Fibroblast of gingiva (primary cell): Measurements from ENCODE around the gene PTGIS.

Experiments used
- DNase-seq: peaks from one replicate; pipeline ENCODE4 v3.0.0-alpha.2; 2011; ENCODE audit warnings: low read depth

PTGIS gene

GRCh38 chr20:49470922-49471321, 97.0 kb downstream of the PTGIS start:
- DNase-seq = no peak

- DNase-seq = no peak
Measured at GRCh38 chr20:49469060-49469459, 98.9 kb downstream of the PTGIS start.

- no peak for DNase-seq
Measured at GRCh38 chr20:49468412-49468811, 99.5 kb downstream of the PTGIS start.

DNA sequence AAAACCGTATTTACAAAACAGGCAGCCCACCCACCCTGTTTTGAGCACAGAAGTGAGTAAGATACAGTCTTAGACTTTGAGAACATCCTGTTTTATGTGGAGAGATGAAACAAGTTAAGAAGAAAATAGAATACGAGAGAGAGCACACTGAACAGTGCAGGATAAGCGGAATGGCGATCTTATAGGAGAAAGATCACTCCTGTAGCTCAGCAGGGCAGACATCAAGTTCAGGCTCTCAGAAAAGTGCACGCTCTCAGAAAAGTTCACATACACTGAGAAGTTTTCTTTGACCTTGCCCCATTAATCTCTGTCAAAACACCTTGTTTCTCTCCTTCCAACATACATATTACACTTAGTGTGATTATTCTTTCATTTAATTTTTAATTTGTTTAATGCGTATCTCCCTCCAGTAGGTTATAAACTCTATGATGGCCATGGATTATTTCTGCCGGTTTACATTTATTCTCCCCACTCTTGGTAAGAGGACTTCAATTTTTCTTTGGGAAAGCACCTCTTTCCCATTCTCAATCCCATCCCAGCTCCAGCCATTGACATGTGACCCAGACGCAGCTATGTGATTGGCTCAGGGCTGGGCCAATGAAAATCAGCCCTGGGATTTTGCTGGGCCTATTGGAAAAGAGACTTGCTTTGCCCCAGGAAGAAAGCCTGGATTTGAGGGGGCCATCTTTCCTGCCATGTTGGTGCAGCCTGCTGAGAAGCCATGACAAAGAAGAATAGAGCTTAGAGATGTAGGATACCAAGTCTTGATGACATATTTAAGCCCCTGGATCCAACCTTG, 101.6 kb downstream of the PTGIS start:
- no peak for DNase-seq

GRCh38 chr20:49464556-49464955, 103.4 kb downstream of the PTGIS start:
- DNase-seq = no peak

GRCh38 chr20:49462626-49463025, 105.3 kb downstream of the PTGIS start:
- DNase-seq = no peak

- DNase-seq = no peak
Measured at GRCh38 chr20:49461894-49462620, 105.9 kb downstream of the PTGIS start.

DNA sequence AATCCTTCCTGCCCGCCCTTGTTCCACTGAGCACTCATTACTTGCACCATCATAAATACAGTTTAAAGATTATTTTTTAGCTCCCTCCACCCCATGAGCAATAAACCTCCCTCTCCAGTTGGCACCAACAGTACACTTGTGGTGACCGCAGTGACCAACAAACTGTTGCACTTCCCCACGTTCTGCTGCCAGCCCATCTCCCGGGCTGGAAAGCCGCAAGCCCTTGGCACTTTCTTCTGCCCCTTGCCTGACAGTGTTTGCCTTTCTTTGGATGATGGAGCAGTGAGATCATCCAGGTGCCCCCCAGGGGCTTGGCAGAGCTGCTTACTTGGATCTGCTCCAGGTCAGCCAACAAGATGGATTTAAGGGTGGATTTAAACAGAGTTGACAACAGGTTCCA, 107.0 kb downstream of the PTGIS start:
- no peak for DNase-seq

DNA sequence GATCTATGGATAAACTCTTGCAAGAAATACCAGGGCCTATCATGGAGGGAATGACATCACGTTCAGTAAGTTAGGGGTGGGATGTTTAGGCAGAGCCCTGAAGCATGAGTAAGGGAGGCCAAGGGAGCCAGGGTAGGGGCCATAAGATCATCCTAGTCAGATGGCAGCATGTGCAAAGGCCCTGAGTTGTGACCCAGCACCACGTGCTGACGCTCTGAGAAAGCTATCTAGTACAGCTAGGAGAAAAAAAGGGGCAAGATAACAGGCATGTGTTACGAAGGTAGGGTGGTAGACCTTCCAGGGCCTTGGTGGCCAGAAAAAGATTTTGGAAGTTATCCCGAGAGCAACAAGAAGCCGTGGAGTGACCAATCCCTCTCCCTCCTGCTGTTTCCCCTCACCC, 107.8 kb downstream of the PTGIS start:
- no peak for DNase-seq

DNA sequence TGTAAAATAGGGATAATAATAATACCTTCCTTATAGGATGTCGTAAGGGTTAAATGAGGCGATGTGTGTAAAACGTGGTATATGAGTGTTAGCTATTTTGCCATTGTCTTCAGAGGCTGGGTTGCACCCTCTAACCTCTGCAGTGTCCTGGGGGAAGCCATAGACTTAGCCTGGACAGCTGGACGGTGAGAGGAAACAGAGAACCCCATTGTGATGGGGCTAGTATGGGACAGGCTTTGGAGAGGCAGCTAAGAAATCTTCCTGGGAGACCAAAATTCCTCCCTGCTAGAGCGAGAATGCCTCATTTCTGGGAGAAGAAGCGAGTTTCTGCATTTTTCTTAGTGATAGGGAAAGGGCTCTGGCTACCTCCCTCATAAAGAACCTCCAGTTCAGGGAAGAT, 108.3 kb downstream of the PTGIS start:
- DNase-seq = no peak

GRCh38 chr20:49457444-49457843, 110.5 kb downstream of the PTGIS start:
- DNase-seq = no peak

GRCh38 chr20:49456646-49457045, 111.3 kb downstream of the PTGIS start:
- DNase-seq = no peak

DNA sequence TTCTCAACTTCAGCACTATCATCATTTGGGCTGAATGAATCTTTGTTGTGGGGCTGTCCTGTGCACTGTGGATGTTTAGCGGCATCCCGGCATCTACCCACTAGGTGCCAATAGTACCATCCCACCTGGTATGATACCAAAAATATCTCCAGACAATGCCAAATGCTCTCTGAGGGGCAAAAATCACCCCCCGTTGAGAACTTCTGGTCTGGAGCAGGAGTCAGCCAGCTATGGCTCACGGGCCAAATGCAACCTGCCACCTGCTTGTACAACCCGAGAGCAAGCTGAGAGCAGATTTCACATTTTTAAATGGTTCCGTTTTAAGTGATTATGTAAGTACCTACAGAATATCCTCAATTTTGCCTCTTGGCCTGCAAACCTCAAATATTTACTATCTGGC, 112.2 kb downstream of the PTGIS start:
- no peak for DNase-seq
